Hematopoietic multipotent progenitor cell treated with erythropoietin and hydrocortisone succinate and interleukin-3 and kit ligand, for 17 days (in vitro differentiated cells): ENCODE data around the gene RPL4.

ENCODE experiments used
- DNase-seq: peaks from one replicate; pipeline ENCODE4 v3.0.0-alpha.2; 2015; ENCODE audit warnings: low spot score

RPL4 gene

GRCh38 chr15:66454143-66454542, 50.5 kb downstream of the RPL4 start:
- no peak for DNase-seq

- no peak for DNase-seq
Measured at GRCh38 chr15:66452971-66453580, 51.6 kb downstream of the RPL4 start.

- DNase-seq = no peak
Measured at GRCh38 chr15:66452420-66452819, 52.2 kb downstream of the RPL4 start.
